HEK293T (cell line): ENCODE data around the gene EPHA10.

Experiments used
- FOXK2 ChIP-seq: fragments of 450-650 bp; IDR thresholded peaks from 2 replicates; pipeline ENCODE4 v1.6.1; 2016; ENCODE audit warnings: mild to moderate bottlenecking
- FOXM1 ChIP-seq: fragments of 450-650 bp; IDR thresholded peaks from 2 replicates; pipeline ENCODE4 v1.6.1; 2017; ENCODE audit warnings: mild to moderate bottlenecking, borderline replicate concordance
- SUZ12 ChIP-seq: fragments of 450-650 bp; IDR thresholded peaks from 2 replicates; pipeline ENCODE4 v1.6.1; 2016; ENCODE audit warnings: mild to moderate bottlenecking

GRCh38 chr1:37666241-37666867 is 98.6 kb downstream of the EPHA10 start:
- TF ChIP-seq FOXM1 (no peak), FOXK2 (no peak), SUZ12 (no peak)
